Thyroid gland (tissue), 4 donors: ENCODE results near the gene MSH3.
"Not testable (repeated sequence)": the region's sequence is repeated elsewhere in the genome, so short reads cannot be mapped to it uniquely, and the experiment has no call there.

ENCODE experiments used
- POLR2A ChIP-seq, 2 donors: fragments of 450-650 bp; IDR thresholded peaks; one replicate each; pipeline ENCODE4 v1.6.1; 2017; ENCODE audit warnings: antibody characterized with exemption in 2 of 2, mild to moderate bottlenecking in 2 of 2, moderate library complexity in 1 of 2
- TF ChIP-seq, protein P1 (sequence below), 6 experiments: fragments of 200-600 bp in 3 of 6; fragments of 450-650 bp in 3 of 6; sonication (generic) in 3 of 6; IDR thresholded peaks; one replicate each; pipeline ENCODE4 v1.5.1; 2016 to 2019; ENCODE audit warnings: antibody characterized with exemption in 6 of 6, mild to moderate bottlenecking in 2 of 6, inconsistent platforms in 1 of 6, moderate library complexity in 1 of 6

DNA sequence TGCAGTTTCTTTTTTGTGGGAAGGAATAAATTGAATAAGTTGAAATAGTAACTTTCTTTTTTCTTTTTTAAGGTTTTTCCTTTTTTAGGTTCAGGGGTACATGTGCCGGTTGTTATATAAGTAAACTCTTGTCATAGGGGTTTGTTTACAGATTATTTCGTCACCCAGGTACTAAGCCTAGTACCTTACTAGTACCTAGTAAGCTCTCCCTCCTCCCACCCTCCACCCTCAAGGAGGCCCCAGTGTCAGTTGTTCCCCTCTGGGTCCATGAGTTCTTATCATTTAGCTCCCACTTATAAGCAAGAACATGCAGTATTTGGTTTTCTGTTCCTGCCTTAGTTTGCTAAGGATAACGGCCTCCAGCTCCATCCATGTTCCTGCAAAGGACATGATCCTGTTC, 228.9 kb downstream of the MSH3 start:
- not testable (repeated sequence) for TF ChIP-seq POLR2A (IDR thresholded peaks at IDR 0.05)
- TF ChIP-seq, protein P1, sequence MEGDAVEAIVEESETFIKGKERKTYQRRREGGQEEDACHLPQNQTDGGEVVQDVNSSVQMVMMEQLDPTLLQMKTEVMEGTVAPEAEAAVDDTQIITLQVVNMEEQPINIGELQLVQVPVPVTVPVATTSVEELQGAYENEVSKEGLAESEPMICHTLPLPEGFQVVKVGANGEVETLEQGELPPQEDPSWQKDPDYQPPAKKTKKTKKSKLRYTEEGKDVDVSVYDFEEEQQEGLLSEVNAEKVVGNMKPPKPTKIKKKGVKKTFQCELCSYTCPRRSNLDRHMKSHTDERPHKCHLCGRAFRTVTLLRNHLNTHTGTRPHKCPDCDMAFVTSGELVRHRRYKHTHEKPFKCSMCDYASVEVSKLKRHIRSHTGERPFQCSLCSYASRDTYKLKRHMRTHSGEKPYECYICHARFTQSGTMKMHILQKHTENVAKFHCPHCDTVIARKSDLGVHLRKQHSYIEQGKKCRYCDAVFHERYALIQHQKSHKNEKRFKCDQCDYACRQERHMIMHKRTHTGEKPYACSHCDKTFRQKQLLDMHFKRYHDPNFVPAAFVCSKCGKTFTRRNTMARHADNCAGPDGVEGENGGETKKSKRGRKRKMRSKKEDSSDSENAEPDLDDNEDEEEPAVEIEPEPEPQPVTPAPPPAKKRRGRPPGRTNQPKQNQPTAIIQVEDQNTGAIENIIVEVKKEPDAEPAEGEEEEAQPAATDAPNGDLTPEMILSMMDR (IDR thresholded peaks at IDR 0.05), result not testable (repeated sequence)
